Stimulated activated CD8-positive, alpha-beta memory T cell treated with anti-CD3 and anti-CD28 coated beads, Interleukin-15, amount 100 ng/mL, for 4 hours (primary cell): Measurements from ENCODE around the gene LITAFD.

ENCODE experiments used
- DNase-seq, 2 donors: peaks; one replicate each; pipeline ENCODE4 v3.0.0-alpha.2; 2020; ENCODE audit warnings: low read depth in 2 of 2

The LITAFD gene

GRCh38 chr16:8920645-8921346, 38.6 kb downstream of the LITAFD start:
- no peak for DNase-seq

- no peak for DNase-seq
Observed at GRCh38 chr16:8921347-8921984, 39.3 kb downstream of the LITAFD start.

GRCh38 chr16:8923199-8923598, 41.0 kb downstream of the LITAFD start:
- DNase-seq: no peak

- DNase-seq: no peak
Observed at GRCh38 chr16:8924214-8924613, 42.1 kb downstream of the LITAFD start.

GRCh38 chr16:8925455-8925854, 43.3 kb downstream of the LITAFD start:
- DNase-seq: no peak

- DNase-seq: no peak
Observed at GRCh38 chr16:8926827-8927226, 44.7 kb downstream of the LITAFD start.

GRCh38 chr16:8928467-8928957, 46.4 kb downstream of the LITAFD start:
- DNase-seq: peak in 1 of 2 donors; percentile 5

GRCh38 chr16:8929086-8929748, 47.1 kb downstream of the LITAFD start:
- DNase-seq: no peak

- no peak for DNase-seq
Observed at GRCh38 chr16:8931859-8932258, 49.7 kb downstream of the LITAFD start.

GRCh38 chr16:8934601-8935000, 52.5 kb downstream of the LITAFD start:
- DNase-seq: no peak
